GM20000 (cell line): ENCODE results near the gene DCLRE1C.

Source experiments
- DNase-seq: peaks from one replicate; pipeline ENCODE4 v3.0.0; 2012; ENCODE audit warnings: low spot score
- CTCF ChIP-seq: IDR thresholded peaks from 2 replicates; pipeline ENCODE4 v1.5.1; 2012; ENCODE audit warnings: mild to moderate bottlenecking, control low read depth; ENCODE audit errors: extremely low read depth, missing control alignments

The DCLRE1C gene

GRCh38 chr10:14889318-14889717, 64.6 kb downstream of the DCLRE1C start:
- peak; percentile 12 for DNase-seq
- peak; percentile 10 for TF ChIP-seq CTCF

GRCh38 chr10:14884082-14884481, 69.8 kb downstream of the DCLRE1C start:
- DNase-seq, result no peak
- no peak for TF ChIP-seq CTCF

DNA sequence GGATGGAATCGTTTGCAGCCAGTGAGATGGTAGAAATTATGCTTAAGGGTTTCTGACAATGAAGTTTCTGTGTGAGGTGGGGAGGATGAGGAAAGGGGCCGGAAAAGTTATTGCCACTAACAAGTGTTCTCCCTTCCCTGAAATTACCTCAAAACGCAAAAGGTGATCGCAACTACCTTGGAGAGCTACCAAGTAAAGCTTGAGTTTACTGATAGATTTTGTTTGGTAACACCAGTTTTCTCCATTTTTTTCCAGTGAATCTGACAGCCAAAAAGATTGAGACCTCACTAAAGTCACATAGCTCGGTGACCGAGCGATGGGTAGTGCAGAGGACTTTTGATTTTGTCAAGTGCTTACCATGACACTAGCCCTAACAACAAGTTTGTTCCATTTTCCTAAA, 73.7 kb downstream of the DCLRE1C start:
- TF ChIP-seq CTCF, result no peak
- DNase-seq, result no peak

DNA sequence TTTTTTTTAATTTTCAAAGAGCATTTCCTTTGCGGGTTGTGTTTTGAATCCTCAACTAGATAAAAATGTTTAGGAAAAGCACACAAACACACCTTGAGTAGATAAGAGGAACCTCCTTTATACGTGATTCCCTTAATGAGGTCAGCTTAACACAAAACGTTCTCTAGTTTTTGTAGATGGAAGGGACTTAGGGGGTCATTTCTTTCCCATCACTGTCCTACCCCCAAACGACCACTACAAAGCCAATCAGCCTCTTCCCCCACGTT, 74.0 kb downstream of the DCLRE1C start:
- no peak for TF ChIP-seq CTCF
- peak; percentile 17 for DNase-seq

DNA sequence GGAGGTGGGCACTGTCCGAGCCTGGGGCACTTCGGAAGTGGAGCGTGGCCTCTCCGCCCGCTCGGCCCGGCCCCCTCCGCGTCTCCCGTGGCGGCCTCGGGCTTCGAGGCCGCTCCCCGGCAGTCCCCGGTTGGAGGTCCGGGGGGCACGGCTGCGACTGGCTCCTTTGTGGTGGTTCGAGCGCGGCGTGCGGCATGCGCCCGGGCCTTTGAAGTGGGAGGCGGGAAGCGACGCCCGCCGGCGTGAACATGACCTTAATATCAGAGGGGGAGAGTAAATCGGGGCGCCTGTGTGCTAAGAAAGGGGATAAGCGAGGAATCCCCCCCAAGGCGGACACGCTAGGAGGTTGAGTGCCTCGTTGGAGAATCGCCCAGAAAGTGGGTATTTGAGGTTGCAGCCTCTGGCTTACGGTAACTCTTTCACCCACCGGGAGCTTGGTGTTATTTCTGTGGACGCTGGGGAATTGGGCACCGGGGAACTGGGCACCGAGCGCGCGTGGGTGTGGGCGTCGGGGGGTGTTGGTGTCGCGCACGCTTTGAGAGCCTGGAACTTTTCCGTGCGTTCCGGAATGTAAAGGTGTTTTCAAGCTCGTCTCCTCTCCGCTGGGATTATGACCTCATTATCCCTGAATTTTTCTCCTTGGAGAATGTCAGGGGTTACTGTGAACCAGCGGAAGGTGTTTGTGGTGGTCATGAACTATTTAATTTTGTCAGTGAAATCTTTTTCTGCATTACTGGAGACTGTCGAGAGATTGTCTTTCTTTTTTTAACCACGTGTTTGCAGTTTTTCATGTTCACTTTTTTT, 74.6 kb downstream of the DCLRE1C start:
- DNase-seq, result no peak

GRCh38 chr10:14878266-14879123, 75.4 kb downstream of the DCLRE1C start, which contains the start of gene SUV39H2:
TSS of gene SUV39H2 (plus strand) at chr10:14878866. CDS start at chr10:14878889, 23 bp downstream.
- no peak for TF ChIP-seq CTCF
- DNase-seq, result peak; percentile 100

More for the DNA sequence above, 74.6 kb downstream of the DCLRE1C start:
- TF ChIP-seq CTCF, result no peak

- DNase-seq, result no peak
- TF ChIP-seq CTCF, result no peak
Observed at GRCh38 chr10:14876764-14877163, 77.1 kb downstream of the DCLRE1C start.
